ENCODE measurements around the gene FOXI2.

DNA sequence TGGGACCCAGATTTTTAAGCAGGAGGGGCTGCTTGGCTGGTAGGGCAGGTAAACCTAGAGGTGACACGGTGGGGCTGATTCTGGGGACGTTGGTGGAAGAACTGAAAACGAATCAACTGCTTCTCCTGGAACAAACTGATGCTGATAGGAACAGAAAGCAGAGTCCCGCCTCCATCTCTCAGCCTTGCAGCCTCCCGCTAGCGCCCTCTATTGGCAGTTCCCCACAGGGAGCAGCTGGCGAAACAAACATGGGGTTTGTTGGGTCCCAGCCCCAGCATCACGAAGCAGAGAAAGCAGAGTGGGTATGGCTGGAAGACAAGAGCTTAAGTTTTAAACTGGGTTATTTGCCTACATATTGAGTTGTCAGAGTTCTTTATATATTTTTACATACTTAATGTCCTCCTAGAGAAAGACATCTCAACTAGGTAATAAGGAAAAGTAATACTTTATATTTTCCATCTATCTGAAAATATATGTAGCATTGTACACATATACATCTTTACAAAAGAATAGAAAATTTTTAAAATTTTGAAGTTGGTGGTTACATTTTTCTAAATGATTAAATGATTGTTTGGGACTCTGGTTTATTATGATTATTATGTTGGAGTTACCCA, 42.3 kb upstream of the FOXI2 start:
- TF ChIP-seq, protein P1, sequence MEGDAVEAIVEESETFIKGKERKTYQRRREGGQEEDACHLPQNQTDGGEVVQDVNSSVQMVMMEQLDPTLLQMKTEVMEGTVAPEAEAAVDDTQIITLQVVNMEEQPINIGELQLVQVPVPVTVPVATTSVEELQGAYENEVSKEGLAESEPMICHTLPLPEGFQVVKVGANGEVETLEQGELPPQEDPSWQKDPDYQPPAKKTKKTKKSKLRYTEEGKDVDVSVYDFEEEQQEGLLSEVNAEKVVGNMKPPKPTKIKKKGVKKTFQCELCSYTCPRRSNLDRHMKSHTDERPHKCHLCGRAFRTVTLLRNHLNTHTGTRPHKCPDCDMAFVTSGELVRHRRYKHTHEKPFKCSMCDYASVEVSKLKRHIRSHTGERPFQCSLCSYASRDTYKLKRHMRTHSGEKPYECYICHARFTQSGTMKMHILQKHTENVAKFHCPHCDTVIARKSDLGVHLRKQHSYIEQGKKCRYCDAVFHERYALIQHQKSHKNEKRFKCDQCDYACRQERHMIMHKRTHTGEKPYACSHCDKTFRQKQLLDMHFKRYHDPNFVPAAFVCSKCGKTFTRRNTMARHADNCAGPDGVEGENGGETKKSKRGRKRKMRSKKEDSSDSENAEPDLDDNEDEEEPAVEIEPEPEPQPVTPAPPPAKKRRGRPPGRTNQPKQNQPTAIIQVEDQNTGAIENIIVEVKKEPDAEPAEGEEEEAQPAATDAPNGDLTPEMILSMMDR (IDR thresholded peaks at IDR 0.05) = peak; percentile 95
- no peak for TF ChIP-seq ZFX (IDR thresholded peaks at IDR 0.05; ENCODE audit: borderline replicate concordance)

Data from 22Rv1 (cell line).